Uterus (tissue), 4 donors: ENCODE measurements around the gene CBX1. TPM values are rescaled to one million over a fixed set of nuclear protein-coding genes. Genes with fewer than 3 reads are reported as not detected.
"Not testable (repeated sequence)": the region's sequence is repeated elsewhere in the genome, so short reads cannot be mapped to it uniquely, and the experiment has no call there.

Experiments
- DNase-seq, 2 donors: peaks; one replicate each; pipeline ENCODE4 v3.0.0-alpha.2; 2019 to 2020
- H3K27ac ChIP-seq, 2 donors: fragments of 200-600 bp; sonication (generic); 1 replicate in 1 of 2; 2 replicates in 1 of 2; pipeline ENCODE4 v1.5.1; 2016 to 2018
- H3K27me3 ChIP-seq, 2 donors: fragments of 200-600 bp; sonication (generic); one replicate each; pipeline ENCODE4 v1.5.1; 2018 to 2019; ENCODE audit warnings: control low read depth in 1 of 2
- H3K36me3 ChIP-seq, 2 donors: fragments of 200-600 bp; sonication (generic); one replicate each; pipeline ENCODE4 v1.5.1; 2019; ENCODE audit warnings: control low read depth in 1 of 2
- H3K4me1 ChIP-seq, 2 donors: fragments of 200-600 bp; sonication (generic); one replicate each; pipeline ENCODE4 v1.5.1; 2018 to 2019; ENCODE audit warnings: control low read depth in 1 of 2
- H3K4me3 ChIP-seq, 2 donors: fragments of 200-600 bp; sonication (generic); 1 replicate in 1 of 2; 2 replicates in 1 of 2; pipeline ENCODE4 v1.5.1; 2018 to 2019; ENCODE audit warnings: mild to moderate bottlenecking in 1 of 2
- H3K9me3 ChIP-seq, 2 donors: fragments of 200-600 bp; sonication (generic); one replicate each; pipeline ENCODE4 v1.5.1; 2019; ENCODE audit warnings: control low read depth in 1 of 2
- POLR2A ChIP-seq, 2 donors: fragments of 450-650 bp; IDR thresholded peaks; one replicate each; pipeline ENCODE4 v1.6.1; 2016; ENCODE audit warnings: antibody characterized with exemption in 2 of 2, mild to moderate bottlenecking in 1 of 2, moderate library complexity in 1 of 2
- intact Hi-C: fragments of 100-400 bp; cut with DNase I; formaldehyde crosslinking; loops from one replicate; pipeline ENCODE4 v1.15.1; 2023; ENCODE audit warnings: low total_unique reads
- total RNA-seq, 4 donors: library from RNA; depleted of rRNA in 3 of 4; stranded (reverse); fragments of >200 nt in 3 of 4; gene quantifications; one replicate each; pipeline versions ENCODE4 v1.1.0 to v1.2.4, GENCODE V29; 2014 to 2023
- TF ChIP-seq, protein P1 (sequence below), 4 experiments: fragments of 200-600 bp in 2 of 4; fragments of 450-650 bp in 2 of 4; sonication (generic) in 2 of 4; IDR thresholded peaks; one replicate each; pipeline ENCODE4 v1.5.1; 2016 to 2019; ENCODE audit warnings: antibody characterized with exemption in 4 of 4, mild to moderate bottlenecking in 2 of 4, moderate library complexity in 1 of 4
- donor health status: DM: yes; HTN: yes; CAD: no.

CBX1 gene
- total RNA-seq, 4 donors from 2014 or later: 47.1 to 132 (median 81.3) TPM

DNA sequence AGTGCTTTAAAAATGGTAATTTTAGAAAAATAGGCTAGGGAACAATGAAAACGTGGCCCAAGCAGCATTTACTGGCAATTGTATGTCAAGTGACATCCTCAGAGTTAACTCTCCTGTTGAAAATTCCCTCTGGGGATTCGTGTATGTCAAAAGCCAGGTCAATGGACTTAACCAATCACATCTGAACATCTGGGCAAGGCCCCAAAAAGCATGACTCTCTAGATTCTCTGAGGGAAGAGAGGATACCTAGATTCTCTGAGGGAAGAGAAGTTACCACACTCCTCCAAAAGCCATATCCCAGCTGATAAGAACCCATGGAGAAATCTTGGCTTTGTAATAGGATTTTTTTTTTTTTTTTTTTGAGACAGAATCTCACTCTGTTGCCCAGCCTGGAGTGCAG lies 29.6 kb downstream of the CBX1 start:
- no peak overlapping the region for H3K4me3 ChIP-seq
- H3K36me3 ChIP-seq: no peaks in the 10 kb centered on the region
- intact Hi-C loops: loop anchor here (2.0 kb wide), 1 partner anchor 45 kb away; no protein-coding TSS in a partner anchor
- no peak for DNase-seq
- no peak for TF ChIP-seq POLR2A (IDR thresholded peaks at IDR 0.05)
- TF ChIP-seq, protein P1, sequence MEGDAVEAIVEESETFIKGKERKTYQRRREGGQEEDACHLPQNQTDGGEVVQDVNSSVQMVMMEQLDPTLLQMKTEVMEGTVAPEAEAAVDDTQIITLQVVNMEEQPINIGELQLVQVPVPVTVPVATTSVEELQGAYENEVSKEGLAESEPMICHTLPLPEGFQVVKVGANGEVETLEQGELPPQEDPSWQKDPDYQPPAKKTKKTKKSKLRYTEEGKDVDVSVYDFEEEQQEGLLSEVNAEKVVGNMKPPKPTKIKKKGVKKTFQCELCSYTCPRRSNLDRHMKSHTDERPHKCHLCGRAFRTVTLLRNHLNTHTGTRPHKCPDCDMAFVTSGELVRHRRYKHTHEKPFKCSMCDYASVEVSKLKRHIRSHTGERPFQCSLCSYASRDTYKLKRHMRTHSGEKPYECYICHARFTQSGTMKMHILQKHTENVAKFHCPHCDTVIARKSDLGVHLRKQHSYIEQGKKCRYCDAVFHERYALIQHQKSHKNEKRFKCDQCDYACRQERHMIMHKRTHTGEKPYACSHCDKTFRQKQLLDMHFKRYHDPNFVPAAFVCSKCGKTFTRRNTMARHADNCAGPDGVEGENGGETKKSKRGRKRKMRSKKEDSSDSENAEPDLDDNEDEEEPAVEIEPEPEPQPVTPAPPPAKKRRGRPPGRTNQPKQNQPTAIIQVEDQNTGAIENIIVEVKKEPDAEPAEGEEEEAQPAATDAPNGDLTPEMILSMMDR (IDR thresholded peaks at IDR 0.05): no peak
- H3K27ac ChIP-seq: no peak overlapping the region
- H3K27me3 ChIP-seq: no peaks in the 10 kb centered on the region
- H3K9me3 ChIP-seq: no peaks in the 10 kb centered on the region
- H3K4me1 ChIP-seq: no peaks in the 10 kb centered on the region

DNA sequence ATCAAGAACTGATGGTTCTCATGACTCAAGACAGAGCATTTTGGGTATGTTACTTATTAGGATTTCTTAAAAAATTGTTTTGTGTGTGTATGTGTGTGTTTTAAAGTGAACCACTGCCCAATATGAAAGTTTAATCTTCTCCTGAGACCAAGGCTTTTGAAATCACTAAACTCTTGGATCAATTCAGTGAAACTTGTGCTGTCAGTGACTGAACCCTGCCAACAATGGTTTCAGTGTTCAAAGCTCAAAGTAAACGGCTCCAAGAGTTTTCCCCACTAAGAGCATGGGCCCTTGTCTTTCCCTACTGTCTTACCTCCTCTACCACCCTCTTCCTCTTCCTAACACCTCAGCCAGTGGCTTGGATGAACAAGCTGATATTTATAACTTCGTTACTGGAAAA lies 31.1 kb downstream of the CBX1 start:
- H3K9me3 ChIP-seq: no peaks in the 10 kb centered on the region
- H3K4me3 ChIP-seq: no peak overlapping the region
- no peaks in the 10 kb centered on the region for H3K4me1 ChIP-seq
- no peak for DNase-seq
- no peaks in the 10 kb centered on the region for H3K27me3 ChIP-seq
- H3K27ac ChIP-seq: no peak overlapping the region
- TF ChIP-seq POLR2A (IDR thresholded peaks at IDR 0.05): no peak
- TF ChIP-seq, protein P1 (IDR thresholded peaks at IDR 0.05): no peak
- H3K36me3 ChIP-seq: no peaks in the 10 kb centered on the region
- intact Hi-C loops: no loop called here

DNA sequence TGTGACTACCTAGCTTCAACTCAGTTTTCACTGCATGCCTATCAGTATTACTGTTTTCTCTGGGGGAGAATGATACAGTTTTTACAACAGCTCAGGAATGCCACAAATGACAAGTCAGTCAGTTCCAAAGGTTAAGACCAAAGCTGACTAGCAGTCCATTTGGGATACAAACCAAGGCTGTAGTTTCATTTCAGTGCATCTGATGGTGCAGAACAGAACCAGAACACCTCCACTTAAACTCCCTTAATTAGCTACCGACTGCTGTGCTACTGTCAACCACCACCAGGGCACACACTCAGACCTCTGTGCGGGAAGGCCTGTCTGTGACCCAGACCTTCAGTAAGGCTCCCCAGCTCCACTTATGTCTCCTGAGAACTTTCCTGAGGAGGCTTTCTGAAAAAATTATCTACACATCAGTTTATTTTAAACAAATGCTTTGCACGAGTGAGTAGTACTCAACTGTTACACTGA lies 32.8 kb downstream of the CBX1 start:
- H3K27ac ChIP-seq: peak overlapping the region; percentile 40 to 67
- intact Hi-C loops: no loop called here

DNA sequence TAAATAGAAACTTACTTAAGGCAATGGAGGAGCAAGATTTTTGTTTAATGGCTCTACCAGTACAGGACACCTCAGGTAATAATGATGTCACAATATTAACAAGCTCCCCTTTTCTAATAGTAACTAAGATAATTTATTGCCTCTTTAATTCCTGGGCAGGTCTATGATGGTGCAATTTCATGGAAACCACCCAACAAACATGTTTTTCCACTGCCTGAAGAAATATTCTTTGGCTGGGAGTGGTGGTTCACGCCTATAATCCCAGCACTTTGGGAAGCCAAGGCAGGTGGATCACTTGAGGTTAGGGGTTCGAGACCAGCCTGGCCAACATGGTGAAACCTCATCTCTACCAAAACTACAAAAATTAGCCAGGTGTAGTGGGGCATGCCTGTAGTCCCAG lies 33.5 kb downstream of the CBX1 start:
- intact Hi-C loops, DNase-seq, H3K36me3 ChIP-seq, H3K4me3 ChIP-seq, H3K27me3 ChIP-seq, H3K9me3 ChIP-seq, H3K4me1 ChIP-seq: not testable (repeated sequence)
- H3K27ac ChIP-seq: peak overlapping the region; percentile 40 to 67

More for the DNA sequence above, 32.8 kb downstream of the CBX1 start:
- DNase-seq: no peak
- TF ChIP-seq, protein P1 (IDR thresholded peaks at IDR 0.05): no peak
- TF ChIP-seq POLR2A (IDR thresholded peaks at IDR 0.05): no peak
- no peaks in the 10 kb centered on the region for H3K4me1 ChIP-seq
- H3K36me3 ChIP-seq: no peaks in the 10 kb centered on the region
- H3K4me3 ChIP-seq: no peak overlapping the region
- no peaks in the 10 kb centered on the region for H3K27me3 ChIP-seq
- H3K9me3 ChIP-seq: no peaks in the 10 kb centered on the region

DNA sequence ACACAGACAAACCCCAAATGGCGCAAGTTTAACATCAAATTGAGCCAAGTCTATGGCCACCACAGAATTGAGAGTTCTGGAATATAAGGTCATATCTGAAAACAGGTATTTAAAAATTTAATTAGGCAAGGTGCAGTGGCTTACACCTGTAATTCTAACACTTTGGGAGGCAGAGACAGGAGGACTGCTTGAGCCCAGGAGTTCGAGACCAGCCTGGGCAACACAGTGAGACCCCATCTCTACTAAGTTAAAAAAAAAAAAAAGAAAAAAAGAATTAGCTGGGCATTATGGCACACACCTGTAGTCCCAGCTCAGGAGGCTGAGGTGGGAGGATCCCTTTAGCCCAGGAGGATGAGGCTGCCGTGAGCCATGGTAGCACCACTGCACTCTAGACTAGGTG lies 34.0 kb downstream of the CBX1 start:
- Histone ChIP-seq H3K9me3 (no peaks in the 10 kb centered on the region), H3K4me3 (no peak overlapping the region), H3K4me1 (no peaks in the 10 kb centered on the region), H3K36me3 (no peaks in the 10 kb centered on the region), H3K27me3 (no peaks in the 10 kb centered on the region), H3K27ac (peak overlapping the region; percentile 40 to 67)
- intact Hi-C loops: no loop called here
- TF ChIP-seq POLR2A (IDR thresholded peaks at IDR 0.05): no peak
- TF ChIP-seq, protein P1 (IDR thresholded peaks at IDR 0.05): no peak
- no peak for DNase-seq

DNA sequence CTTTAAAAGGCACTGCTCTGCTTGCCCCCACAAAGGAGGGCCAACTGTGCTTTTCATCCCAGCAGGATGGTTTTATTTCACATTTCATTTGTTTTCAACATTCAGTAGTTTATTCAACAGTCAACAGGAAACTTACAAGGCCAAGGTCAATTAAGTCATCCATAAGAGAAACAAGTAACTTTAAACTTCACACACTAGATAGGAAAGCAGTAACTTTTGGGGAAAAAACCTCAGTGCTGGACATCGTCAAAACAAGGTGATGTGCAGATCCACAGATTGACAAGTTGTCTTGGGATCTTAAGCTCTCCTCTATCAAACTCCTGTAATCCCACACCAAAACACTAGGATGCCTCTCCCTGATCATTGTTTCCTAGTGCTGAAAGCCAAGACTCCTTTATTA lies 34.6 kb downstream of the CBX1 start:
- H3K27ac ChIP-seq: no peak overlapping the region

More for the DNA sequence above, 34.6 kb downstream of the CBX1 start:
- H3K4me3 ChIP-seq: no peak overlapping the region
- H3K9me3 ChIP-seq: no peaks in the 10 kb centered on the region
- DNase-seq: no peak
- TF ChIP-seq POLR2A (IDR thresholded peaks at IDR 0.05): no peak
- TF ChIP-seq, protein P1 (IDR thresholded peaks at IDR 0.05): no peak
- intact Hi-C loops: no loop called here
- no peaks in the 10 kb centered on the region for H3K27me3 ChIP-seq
- H3K36me3 ChIP-seq: no peaks in the 10 kb centered on the region
- no peaks in the 10 kb centered on the region for H3K4me1 ChIP-seq
